ENCODE data around the gene TMEM134. TPM values are rescaled to one million over a fixed set of nuclear protein-coding genes. Genes with fewer than 3 reads are reported as not detected.

The TMEM134 gene
- total and polyA plus RNA-seq, 9 of the 15 experiments (the other 6 are each of a cell fraction or from before 2014, with no cell fraction given) = 0.63 to 48.4 (median 10.7) TPM

DNA sequence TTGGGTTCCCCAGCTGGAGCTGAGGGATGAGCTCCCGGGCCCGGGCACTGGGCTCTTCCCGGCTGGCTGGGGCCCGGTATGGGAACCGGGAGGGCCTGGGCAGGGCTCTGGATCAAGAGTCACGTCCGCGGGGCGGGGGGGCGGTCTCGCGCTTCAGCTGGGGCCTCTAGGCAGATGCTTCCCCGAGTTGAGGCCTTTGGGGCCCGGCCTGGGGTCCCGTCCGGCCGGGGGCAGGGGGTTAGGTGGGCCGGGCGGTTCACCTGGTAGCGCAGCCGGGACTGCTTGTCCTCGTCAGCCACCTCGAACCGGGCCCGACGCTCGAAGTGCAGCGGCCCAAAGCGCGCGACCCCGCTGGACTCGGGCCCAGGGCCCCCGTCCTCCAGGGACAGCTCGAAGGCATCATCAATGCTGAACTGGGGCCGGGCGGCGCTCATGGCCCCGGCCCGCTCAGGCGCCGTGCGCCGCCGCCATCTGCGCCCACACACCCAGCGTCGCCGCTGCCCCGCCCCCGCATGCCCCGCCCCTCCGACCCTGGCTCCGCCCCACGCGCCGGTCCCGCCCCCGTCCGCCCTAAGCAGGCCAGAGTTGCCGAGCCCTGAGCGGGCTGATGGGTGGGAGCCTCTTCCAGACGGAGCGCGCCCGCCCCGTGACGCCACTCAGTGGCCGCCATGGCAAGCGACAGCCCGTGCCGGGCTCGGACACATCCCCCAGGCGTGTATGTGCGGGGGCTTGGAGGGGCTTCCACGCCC is at the start of gene TMEM134 (continued):
- TF ChIP-seq, protein P1, sequence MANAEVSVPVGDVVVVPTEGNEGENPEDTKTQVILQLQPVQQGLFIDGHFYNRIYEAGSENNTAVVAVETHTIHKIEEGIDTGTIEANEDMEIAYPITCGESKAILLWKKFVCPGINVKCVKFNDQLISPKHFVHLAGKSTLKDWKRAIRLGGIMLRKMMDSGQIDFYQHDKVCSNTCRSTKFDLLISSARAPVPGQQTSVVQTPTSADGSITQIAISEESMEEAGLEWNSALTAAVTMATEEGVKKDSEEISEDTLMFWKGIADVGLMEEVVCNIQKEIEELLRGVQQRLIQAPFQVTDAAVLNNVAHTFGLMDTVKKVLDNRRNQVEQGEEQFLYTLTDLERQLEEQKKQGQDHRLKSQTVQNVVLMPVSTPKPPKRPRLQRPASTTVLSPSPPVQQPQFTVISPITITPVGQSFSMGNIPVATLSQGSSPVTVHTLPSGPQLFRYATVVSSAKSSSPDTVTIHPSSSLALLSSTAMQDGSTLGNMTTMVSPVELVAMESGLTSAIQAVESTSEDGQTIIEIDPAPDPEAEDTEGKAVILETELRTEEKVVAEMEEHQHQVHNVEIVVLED (CRISPR knock-in tag; IDR thresholded peaks at IDR 0.05) = 0 out of 2 replicates have a peak, but pooled peaks have one; percentile 13
- peak; percentile 84 for TF ChIP-seq XRCC5 (IDR thresholded peaks at IDR 0.05; ENCODE audit: low read depth, low read length)
- TF ChIP-seq, protein P2, sequence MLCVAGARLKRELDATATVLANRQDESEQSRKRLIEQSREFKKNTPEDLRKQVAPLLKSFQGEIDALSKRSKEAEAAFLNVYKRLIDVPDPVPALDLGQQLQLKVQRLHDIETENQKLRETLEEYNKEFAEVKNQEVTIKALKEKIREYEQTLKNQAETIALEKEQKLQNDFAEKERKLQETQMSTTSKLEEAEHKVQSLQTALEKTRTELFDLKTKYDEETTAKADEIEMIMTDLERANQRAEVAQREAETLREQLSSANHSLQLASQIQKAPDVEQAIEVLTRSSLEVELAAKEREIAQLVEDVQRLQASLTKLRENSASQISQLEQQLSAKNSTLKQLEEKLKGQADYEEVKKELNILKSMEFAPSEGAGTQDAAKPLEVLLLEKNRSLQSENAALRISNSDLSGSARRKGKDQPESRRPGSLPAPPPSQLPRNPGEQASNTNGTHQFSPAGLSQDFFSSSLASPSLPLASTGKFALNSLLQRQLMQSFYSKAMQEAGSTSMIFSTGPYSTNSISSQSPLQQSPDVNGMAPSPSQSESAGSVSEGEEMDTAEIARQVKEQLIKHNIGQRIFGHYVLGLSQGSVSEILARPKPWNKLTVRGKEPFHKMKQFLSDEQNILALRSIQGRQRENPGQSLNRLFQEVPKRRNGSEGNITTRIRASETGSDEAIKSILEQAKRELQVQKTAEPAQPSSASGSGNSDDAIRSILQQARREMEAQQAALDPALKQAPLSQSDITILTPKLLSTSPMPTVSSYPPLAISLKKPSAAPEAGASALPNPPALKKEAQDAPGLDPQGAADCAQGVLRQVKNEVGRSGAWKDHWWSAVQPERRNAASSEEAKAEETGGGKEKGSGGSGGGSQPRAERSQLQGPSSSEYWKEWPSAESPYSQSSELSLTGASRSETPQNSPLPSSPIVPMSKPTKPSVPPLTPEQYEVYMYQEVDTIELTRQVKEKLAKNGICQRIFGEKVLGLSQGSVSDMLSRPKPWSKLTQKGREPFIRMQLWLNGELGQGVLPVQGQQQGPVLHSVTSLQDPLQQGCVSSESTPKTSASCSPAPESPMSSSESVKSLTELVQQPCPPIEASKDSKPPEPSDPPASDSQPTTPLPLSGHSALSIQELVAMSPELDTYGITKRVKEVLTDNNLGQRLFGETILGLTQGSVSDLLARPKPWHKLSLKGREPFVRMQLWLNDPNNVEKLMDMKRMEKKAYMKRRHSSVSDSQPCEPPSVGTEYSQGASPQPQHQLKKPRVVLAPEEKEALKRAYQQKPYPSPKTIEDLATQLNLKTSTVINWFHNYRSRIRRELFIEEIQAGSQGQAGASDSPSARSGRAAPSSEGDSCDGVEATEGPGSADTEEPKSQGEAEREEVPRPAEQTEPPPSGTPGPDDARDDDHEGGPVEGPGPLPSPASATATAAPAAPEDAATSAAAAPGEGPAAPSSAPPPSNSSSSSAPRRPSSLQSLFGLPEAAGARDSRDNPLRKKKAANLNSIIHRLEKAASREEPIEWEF (CRISPR knock-in tag; IDR thresholded peaks at IDR 0.05) = no peak
- no peak for TF ChIP-seq CCAR2 (IDR thresholded peaks at IDR 0.05; ENCODE audit: low read depth, low read length)
- no peak for TF ChIP-seq PHB (CRISPR knock-in tag; IDR thresholded peaks at IDR 0.05)
- TF ChIP-seq HDAC3 (IDR thresholded peaks at IDR 0.05; ENCODE audit: borderline replicate concordance, partially characterized antibody) = no peak
- peak; percentile 61 for TF ChIP-seq POLR2B (IDR thresholded peaks at IDR 0.05; ENCODE audit: low read depth, partially characterized antibody)
- TF ChIP-seq HNRNPLL (IDR thresholded peaks at IDR 0.05; ENCODE audit: low read depth, low read length, poor library complexity, severe bottlenecking) = no peak
- TF ChIP-seq, protein P3, sequence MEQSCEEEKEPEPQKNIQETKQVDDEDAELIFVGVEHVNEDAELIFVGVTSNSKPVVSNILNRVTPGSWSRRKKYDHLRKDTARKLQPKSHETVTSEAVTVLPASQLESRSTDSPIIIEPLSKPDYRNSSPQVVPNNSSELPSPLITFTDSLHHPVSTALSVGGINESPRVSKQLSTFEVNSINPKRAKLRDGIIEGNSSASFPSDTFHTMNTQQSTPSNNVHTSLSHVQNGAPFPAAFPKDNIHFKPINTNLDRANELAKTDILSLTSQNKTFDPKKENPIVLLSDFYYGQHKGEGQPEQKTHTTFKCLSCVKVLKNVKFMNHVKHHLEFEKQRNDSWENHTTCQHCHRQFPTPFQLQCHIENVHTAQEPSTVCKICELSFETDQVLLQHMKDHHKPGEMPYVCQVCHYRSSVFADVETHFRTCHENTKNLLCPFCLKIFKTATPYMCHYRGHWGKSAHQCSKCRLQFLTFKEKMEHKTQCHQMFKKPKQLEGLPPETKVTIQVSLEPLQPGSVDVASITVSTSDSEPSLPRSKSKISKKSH (CRISPR knock-in tag; IDR thresholded peaks at IDR 0.05) = no peak
- TF ChIP-seq, protein P4, sequence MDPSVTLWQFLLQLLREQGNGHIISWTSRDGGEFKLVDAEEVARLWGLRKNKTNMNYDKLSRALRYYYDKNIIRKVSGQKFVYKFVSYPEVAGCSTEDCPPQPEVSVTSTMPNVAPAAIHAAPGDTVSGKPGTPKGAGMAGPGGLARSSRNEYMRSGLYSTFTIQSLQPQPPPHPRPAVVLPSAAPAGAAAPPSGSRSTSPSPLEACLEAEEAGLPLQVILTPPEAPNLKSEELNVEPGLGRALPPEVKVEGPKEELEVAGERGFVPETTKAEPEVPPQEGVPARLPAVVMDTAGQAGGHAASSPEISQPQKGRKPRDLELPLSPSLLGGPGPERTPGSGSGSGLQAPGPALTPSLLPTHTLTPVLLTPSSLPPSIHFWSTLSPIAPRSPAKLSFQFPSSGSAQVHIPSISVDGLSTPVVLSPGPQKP (CRISPR knock-in tag; IDR thresholded peaks at IDR 0.05) = no peak
- no peak for TF ChIP-seq SMAD1 (IDR thresholded peaks at IDR 0.05; ENCODE audit: low read depth, low read length, partially characterized antibody)
- no peak for TF ChIP-seq CBFA2T3 (IDR thresholded peaks at IDR 0.05)
- peak; percentile 68 for TF ChIP-seq HCFC1 (IDR thresholded peaks at IDR 0.05; ENCODE audit: low read depth, low read length)

Measured in K562 (cell line).